ENCODE results near the gene GNPTAB. TPM values are rescaled to one million over a fixed set of nuclear protein-coding genes. Genes with fewer than 3 reads are reported as not detected.

The GNPTAB gene
- total RNA-seq, 2 donors from 2014 or later: 15.5 to 27.2 TPM

DNA sequence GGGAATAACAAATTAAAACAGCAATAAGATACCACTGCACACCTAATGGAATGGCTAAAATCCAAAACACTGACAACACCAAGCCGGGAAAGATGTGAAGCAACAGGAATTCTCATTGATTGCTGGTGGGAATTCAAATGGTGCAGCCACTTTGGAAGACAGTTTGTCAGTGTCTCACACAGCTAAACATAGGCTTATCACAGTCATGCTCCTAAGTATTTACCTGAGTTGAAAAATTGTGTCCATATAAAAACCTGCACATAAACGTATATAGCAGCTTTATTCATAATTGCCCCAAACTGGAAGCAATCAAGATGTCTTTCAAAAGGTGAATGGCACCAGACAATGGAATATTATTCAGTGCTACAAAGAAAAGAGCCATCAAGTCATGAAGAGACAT lies 21.6 kb downstream of the GNPTAB start:
- intact Hi-C loops (cut with DNase I): no loop called here
- Histone ChIP-seq H3K36me3 (replicated peaks in 1 of 2; ENCODE audit: insufficient read depth in 1 of 2, low read depth in 2 of 2) (no peaks in the 10 kb centered on the region), H3K9me3 (no peaks in the 10 kb centered on the region), H3K27me3 (no peaks in the 10 kb centered on the region), H3K4me3 (no peak overlapping the region), H3K4me1 (peaks cover 20% of the 10 kb centered on the region), H3K27ac (no peak overlapping the region)
- no peak for TF ChIP-seq POLR2A (IDR thresholded peaks at IDR 0.05)
- no peak for TF ChIP-seq CTCF (IDR thresholded peaks at IDR 0.05)
- ATAC-seq (no peak), DNase-seq (no peak)
- WGBS, 2 donors: 24 to 35% methylated on average over 2 of the region's 2 CpGs

- intact Hi-C loops (cut with DNase I): no loop called here
- no peak for ATAC-seq
Observed at GRCh38 chr12:101806265-101806664, 24.5 kb downstream of the GNPTAB start.

GRCh38 chr12:101804409-101804808 lies 26.4 kb downstream of the GNPTAB start:
- DNase-seq: no peak
- WGBS, 2 donors: 70 to 86% methylated on average over 3 of the region's 3 CpGs

More at GRCh38 chr12:101806265-101806664, 24.5 kb downstream of the GNPTAB start:
- Histone ChIP-seq H3K4me1 (peaks cover 20% of the 10 kb centered on the region), H3K4me3 (no peak overlapping the region), H3K36me3 (replicated peaks in 1 of 2; ENCODE audit: insufficient read depth in 1 of 2, low read depth in 2 of 2) (no peaks in the 10 kb centered on the region), H3K9me3 (no peaks in the 10 kb centered on the region), H3K27me3 (no peaks in the 10 kb centered on the region), H3K27ac (no peak overlapping the region)
- no peak for DNase-seq
- TF ChIP-seq CTCF (IDR thresholded peaks at IDR 0.05): no peak
- WGBS, 2 donors: 85 to 95% methylated on average over 1 of the region's 1 CpG

DNA sequence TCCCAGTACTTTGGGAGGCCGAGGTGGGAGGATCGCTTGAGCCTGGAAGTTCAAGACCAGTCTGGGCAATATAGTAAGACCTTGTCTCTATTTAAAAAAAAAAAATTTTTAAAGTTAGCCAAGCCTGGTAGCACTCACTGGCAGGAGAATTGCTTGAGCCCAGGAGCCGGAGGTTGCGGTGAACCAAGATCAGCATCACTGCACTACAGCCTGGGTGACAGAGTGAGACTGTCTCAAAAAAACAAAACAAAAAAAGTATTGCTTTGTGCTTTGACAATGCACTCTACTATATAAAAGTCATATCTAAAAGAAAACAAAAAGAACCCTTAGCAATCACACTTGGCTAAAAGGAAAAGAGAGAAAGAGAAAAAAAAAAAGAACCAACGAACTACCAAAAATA lies 26.8 kb downstream of the GNPTAB start:
- no peaks in the 10 kb centered on the region for H3K36me3 ChIP-seq (replicated peaks in 1 of 2; ENCODE audit: insufficient read depth in 1 of 2, low read depth in 2 of 2)
- WGBS, 2 donors: 93 to 94% methylated on average over 5 of the region's 5 CpGs
- TF ChIP-seq CTCF (IDR thresholded peaks at IDR 0.05) (no peak), POLR2A (IDR thresholded peaks at IDR 0.05) (no peak)
- intact Hi-C loops (cut with DNase I): no loop called here
- no peaks in the 10 kb centered on the region for H3K4me1 ChIP-seq
- H3K27me3 ChIP-seq: no peaks in the 10 kb centered on the region
- H3K27ac ChIP-seq: no peak overlapping the region
- no peak for ATAC-seq
- no peaks in the 10 kb centered on the region for H3K9me3 ChIP-seq
- DNase-seq: no peak
- H3K4me3 ChIP-seq: no peak overlapping the region

More at GRCh38 chr12:101804409-101804808, 26.4 kb downstream of the GNPTAB start:
- H3K27ac ChIP-seq: no peak overlapping the region
- no peak for TF ChIP-seq POLR2A (IDR thresholded peaks at IDR 0.05)
- TF ChIP-seq CTCF (IDR thresholded peaks at IDR 0.05): no peak
- peaks cover 4% of the 10 kb centered on the region for H3K4me1 ChIP-seq
- no peak overlapping the region for H3K4me3 ChIP-seq
- no peaks in the 10 kb centered on the region for H3K36me3 ChIP-seq (replicated peaks in 1 of 2; ENCODE audit: insufficient read depth in 1 of 2, low read depth in 2 of 2)
- no peak for ATAC-seq
- intact Hi-C loops (cut with DNase I): no loop called here
- H3K27me3 ChIP-seq: no peaks in the 10 kb centered on the region
- H3K9me3 ChIP-seq: no peaks in the 10 kb centered on the region

GRCh38 chr12:101802486-101802885 lies 28.3 kb downstream of the GNPTAB start:
- no peaks in the 10 kb centered on the region for H3K4me1 ChIP-seq
- TF ChIP-seq POLR2A (IDR thresholded peaks at IDR 0.05) (no peak), CTCF (IDR thresholded peaks at IDR 0.05) (no peak)
- ATAC-seq (no peak), DNase-seq (no peak)
- H3K9me3 ChIP-seq: no peaks in the 10 kb centered on the region
- no peak overlapping the region for H3K27ac ChIP-seq
- no peaks in the 10 kb centered on the region for H3K36me3 ChIP-seq (replicated peaks in 1 of 2; ENCODE audit: insufficient read depth in 1 of 2, low read depth in 2 of 2)
- H3K4me3 ChIP-seq: no peak overlapping the region
- WGBS, 2 donors: 88 to 91% methylated on average over 2 of the region's 2 CpGs
- intact Hi-C loops (cut with DNase I): no loop called here
- no peaks in the 10 kb centered on the region for H3K27me3 ChIP-seq
